ENCODE measurements around the gene DUSP22.

The DUSP22 gene

DNA sequence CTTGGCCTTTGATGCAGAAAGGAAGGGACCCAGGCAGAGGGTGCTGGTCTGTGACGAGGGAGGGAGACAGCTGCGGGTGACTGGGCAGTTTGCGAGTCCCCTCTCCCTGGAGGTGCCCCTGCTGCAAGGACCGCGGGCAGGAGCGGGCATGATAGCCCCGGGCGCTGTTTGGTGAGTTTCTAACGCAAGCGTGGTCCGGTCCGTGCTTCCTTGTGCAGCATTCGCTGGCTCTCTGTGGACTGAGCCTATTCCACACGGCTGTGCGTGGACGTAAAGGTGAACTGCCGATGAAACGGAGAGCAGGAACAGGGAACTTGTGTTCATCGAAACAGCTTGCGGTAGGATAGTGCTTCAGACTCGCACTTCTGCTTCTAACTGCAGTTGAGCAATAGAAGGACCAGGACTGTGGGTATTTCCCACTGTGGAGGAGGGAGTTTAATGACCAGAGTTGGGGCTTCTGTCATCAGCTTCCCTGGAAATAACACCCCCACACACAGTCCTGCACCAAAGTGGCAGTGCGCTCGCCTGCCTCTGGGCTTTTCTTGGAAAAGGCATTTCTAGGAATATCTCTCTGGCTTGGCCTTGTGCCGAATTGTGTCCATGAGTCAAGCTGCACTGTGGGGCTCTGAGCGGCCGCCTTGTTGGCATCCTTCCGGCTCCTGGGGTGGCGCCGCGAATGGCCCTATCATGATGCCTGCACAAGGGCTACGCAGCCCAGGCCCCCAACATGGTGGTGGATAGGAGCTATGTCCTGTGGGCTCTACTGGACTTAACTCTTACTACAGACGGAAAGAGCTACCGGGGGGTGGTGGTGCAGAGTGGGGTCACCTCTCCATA is 48.9 kb downstream of the DUSP22 start:
- DNase-seq = no peak

DNA sequence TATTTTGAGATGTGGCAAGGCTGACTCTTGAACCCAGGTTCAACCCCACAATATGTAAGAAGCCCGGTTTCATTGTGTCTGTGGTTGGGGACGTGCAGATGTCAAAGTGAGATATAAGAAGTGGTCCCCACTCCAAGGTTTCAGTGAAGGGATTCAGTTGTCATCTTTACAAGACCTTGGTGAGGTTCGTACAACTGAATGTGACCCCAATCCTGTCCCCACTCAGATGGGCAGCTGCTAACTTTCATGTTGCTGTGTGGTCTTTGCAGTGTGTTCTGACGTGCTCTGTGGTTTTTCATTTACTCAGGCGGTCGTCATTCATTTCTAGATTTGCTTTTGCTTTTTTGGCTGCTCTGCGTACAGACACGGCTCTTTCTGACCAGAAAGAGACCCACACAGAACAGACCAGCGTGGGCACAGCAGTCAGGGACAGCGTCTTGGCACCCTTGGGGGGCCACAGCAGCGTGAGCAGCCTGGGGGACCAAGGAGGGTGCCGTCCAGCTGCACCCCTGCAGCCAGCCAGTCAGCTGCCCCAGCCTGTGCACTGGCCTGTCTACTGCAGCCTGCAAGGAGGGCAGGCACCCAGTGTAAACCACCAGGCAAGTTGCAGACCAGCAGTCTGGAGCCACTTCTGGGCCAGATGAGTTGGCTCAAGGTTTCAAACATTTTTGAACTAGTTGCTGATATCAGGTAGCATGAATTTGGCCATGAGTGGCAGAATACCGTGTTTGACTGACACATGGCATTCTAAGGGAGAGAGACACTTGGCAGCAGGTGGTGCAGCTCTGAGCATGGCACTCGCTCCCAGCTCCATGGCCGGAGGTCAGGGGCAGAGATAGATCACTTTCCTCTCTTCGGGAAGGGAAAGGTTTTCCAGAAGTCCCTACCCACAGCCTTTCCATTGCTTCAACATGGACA is 49.9 kb downstream of the DUSP22 start:
- no peak for DNase-seq

DNA sequence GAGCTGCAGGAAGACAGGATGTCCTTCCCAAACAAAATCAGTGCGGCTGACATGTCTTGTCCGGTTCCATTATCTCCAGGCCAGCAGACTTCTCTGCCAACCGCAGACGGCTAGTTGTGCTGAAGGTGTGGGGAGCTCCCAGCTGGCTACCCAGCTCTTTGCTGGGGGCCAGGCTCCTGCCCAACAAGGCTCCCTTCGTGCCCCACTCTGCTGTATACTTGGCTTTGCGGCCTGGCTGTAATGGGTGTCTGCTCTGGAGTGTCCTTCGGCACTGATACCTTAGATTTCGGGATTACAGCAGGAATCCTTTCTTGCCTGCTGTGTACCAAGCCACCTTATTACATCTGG is 50.5 kb downstream of the DUSP22 start:
- DNase-seq = no peak

DNA sequence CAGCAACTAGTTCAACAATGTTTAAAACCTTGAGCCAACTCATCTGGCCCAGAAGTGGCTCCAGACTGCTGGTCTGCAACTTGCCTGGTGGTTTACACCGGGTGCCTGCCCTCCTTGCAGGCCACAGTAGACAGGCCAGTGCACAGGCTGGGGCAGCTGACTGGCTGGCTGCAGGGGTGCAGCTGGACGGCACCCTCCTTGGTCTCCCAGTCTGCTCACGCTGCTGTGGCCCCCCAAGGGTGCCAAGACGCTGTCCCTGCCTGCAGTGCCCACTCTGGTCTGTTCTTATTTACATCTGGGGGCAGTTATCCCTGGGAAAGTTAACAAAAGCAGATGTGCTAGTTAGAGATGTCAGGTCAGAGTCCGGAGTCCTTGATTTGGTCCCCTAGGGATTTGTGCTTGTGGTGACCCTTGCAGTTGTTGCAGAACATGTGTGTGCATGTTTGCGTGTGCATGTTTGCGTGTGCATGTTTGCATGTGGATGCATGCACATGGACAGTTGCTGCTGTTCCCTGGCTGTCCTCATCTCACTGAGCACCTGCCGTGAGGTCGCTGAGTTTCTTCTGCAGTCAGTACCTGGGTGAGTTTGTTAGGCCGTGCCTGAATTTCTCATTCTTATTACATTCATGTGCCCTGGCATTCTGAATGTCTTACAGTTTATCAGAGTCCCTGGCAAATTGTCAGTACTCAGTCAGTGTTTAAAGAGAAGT is 51.1 kb downstream of the DUSP22 start:
- DNase-seq = no peak

DNA sequence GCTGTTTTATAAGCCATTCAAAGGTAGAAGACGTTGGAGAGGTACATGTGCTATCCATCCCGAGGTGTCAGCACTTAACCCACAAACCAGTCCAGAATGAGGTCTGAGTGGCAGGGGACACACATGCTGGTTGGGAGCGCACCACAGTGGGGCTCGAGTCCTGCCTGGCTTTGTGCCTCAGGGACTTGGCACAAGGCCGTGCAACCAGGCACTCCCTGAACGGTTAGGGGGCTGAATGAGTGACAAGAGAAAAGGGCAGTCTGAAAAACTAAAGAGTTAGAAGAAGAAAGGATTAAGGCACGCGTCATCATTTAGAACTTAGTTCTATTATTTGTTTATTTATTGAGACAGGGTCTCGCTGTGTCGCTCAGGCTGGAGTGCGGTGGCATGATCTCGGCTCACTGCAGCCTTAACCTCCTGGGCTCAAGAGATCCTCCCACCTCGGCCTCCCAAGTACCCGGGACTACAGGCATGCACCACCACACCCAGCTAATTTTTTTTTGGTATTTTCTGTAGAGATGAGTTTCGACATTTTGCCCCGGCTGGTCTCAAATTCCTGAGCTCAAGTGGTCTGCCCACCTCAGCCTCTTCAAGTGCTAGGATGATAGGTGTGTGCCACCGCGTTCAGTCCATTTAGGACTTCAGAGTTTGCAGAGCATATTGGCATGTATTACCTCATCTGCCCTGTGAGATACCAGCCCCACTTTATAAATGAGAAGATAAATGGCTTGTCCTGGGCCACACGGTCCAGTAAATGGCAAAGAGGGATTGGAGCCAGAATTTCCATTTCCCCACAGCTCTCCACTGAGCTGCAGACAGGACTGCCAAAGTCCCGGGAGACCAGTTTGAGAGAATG is 51.9 kb downstream of the DUSP22 start:
- no peak for DNase-seq

DNA sequence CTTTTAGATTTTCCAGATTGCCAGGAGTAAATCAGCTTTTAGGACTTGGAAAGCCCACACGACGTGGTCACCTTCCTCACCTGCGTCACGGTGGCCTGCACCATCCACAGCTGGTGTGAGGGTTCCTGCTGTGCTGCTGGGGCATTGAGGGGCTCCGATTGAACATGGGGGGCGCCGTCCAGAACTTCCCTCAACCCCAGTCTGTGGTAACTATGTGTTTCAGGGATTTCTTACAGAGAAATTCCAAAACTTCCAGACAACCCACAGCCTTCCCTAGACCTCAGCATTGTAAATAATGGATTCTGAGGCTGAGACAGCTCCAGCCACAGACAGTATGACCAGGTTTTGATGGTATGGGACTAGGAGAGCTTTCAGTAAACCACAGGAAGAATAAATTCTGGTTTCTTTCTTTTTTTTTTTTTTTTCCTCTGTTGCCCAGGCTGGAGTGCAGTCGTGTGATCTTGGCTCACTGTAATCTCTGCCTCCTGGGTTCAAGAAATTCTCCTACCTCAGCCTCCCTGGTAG is 52.6 kb downstream of the DUSP22 start:
- no peak for DNase-seq

DNA sequence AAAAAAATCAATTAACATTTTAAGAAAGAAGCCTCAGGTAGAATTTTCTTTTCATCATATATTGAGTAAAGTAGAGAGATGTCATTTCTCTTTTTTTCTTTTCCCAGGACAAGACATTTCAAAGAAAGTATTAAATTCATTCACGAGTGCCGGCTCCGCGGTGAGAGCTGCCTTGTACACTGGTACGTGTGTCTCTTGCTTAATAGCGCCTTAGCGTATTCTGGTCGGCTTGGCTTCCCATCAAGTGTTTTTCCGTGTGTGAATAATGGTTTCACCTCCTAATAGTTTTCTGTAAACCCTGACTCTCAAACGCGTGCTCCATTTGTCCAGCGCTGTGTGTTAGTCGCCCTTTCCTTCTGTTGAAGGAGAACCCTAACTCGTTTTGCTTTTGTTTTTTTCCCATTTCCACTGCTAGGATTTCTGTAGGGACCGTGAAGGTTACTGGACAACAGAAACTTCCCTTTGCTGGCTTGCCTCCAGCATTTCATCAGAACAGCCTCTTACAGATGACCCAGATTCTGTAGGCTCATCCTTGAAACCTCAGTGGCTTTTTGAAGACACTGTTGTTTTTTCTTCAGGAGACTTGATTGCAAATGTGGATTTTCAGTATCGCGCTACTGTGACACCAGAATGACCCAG is 53.6 kb downstream of the DUSP22 start:
- no peak for DNase-seq

DNA sequence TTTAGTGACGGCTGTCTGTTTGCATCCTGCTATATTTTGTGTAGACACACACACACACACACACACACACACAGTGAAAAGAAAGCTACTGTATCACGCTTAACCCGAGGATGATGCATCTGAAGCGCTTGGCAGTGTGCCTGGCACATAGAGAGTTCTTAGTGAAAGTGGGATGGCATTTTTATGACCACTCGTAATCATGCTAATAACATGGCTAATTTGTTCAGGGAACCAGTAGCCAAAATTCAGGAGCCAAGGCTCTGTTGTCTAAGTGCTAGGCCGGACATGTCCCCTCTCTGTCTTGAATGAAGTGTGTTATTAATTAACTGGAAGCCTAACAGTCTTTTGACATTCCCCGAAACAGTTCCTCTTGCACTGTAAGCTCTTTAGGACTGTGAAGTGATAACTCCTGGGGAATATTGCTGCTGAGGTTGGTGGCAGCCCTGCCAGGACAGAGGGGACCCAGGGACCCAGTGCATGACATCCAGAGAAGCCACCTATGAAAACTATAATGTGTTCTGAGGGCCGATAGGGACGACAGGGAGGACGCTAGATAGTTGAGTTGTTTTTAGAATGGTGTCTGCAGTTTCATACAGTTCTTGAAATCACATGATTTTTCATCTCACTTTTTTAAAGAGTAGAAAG is 54.2 kb downstream of the DUSP22 start:
- DNase-seq = no peak

DNA sequence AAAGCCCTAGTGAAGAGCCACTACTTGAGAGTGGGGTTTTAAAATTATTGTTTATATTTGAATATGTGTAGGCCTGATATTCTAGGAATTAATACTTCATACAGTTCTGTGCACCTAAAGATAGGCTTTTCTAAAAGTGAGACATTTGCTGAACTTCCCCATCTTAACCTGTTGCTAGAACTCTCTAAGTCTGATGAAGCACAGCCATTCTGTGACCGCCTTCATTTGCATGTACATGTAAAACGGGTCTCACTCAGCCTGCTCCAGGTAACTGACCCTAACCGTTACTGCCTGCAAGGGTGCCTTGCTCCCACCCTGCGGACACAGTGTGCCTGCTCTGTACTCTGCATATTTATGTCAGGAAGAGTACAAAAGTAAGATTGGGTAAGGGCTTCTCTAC is 54.9 kb downstream of the DUSP22 start:
- no peak for DNase-seq

DNA sequence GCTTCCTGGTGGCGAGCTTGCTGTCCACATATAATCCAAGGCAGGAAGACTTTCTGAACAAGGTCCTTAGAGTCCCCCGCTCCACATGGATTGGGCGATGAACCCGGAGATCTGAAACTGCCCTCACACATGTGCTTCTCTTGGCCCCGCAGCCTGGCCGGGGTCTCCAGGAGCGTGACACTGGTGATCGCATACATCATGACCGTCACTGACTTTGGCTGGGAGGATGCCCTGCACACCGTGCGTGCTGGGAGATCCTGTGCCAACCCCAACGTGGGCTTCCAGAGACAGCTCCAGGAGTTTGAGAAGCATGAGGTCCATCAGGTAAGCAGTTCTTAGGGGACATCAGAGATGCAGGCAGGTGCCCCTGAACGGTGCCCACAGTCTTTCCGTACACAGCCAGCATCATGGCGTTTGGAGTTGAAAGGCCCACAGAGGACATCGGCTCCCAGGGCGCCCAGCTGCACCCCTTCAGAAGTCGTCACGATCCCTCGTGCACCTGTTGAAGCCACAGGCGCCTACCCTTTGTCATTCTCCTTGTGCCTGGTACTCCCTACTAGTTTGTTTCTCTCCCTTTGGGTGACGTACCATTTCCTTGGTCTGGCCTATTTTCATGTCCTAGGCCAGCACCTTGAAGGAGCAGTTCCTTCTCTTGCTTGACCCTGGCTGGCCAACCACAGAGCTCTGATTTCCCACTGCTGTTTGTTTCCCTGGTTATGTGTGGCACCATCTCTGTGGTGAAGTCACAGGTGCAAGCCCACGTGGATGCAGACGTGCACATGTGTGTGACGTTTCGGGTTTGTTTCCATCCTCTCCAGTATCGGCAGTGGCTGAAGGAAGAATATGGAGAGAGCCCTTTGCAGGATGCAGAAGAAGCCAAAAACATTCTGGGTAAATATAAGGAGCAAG is 55.9 kb downstream of the DUSP22 start:
- no peak for DNase-seq

DNA sequence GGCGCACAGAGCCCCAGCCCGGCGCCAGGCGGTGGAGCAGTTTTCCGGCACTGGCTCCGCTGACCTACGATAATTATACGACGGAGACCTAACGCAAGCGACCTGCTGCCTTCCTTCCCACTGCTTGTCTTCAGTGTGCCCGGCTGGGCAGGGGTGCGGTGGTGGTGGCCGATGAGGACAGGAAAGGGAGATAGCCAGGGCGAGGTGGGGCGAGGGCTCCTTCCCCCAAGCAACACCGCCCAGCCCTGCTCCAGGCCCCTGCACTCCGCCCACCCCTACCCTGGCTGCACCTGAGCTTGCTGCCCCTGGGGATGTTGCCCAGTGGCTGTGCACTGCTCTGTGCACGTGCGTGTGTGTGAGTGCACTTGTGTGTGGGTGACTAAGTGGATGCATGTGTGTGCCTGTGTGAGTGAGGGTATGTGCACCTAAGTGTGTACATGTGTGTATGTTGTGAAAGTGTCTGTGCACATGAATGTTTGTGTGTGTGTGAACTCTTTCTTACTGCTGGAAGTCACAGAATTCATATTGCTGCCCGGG is 56.6 kb downstream of the DUSP22 start:
- DNase-seq = no peak

DNA sequence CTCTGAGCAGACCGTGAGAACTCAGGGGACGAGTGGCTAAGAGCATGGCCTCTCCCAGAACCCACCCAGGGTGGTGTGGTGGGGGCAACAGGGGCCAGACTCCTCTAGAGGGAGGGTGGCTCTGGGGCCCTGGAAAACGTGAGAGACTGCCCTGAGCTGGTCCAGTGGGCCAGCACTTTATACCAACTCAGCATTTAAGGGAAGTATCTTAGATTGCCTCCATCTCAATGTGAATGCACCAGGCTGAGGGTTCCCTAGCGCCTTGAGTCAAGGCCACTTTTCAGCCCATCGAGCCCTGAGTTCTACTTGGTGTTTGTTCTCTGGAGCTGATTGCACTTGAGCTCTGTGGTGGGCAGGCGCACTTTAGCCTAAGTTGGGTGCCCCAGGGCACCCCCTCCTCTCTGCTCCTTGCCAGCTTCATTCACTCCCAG is 57.2 kb downstream of the DUSP22 start:
- no peak for DNase-seq

DNA sequence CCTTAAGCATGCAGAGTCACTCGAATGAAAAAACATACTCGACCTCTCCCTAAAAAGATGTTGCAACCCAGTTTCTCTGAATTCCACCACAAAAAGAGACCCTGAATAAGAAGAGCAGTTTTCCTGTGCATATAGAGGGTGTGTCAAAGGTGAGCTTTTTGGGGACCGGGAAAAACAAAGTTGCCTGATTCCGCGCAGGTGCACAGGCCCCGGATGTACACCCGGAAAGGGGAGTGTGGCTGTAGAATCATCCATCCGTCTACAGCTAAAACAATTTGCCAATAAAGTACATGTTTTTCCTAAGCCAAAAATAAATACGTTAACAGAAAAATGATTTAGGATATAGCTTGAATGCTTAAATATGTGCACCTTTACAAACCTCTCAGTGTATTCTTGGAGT is 58.1 kb downstream of the DUSP22 start:
- DNase-seq = no peak

DNA sequence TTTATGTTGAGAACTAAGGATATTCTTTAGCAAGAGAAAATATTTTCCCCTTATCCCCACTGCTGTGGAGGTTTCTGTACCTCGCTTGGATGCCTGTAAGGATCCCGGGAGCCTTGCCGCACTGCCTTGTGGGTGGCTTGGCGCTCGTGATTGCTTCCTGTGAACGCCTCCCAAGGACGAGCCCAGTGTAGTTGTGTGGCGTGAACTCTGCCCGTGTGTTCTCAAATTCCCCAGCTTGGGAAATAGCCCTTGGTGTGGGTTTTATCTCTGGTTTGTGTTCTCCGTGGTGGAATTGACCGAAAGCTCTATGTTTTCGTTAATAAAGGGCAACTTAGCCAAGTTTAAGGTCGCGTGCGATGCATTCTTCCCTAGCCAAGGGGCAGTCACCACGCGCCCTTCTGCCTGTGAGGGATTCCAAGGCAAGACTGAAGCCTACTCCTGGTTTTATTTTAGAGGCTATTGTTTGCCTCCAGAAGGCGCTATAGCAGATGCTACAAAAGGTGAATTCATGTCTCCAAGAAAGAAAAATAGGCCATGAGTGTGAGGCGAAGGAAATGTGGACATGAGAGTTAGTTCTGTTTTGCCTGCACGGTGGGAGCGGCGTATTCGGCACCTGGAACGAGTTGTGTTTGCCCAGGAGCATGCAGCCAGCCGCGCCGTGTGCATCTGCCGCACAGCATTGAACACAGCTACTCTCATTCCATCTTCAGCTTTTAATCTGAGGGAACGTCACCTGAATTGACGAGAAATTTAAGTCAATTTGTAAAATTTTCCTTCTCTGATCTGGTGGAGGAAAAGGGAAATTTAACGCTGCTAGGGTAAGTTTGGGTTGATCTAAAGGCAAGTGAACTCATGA is 59.0 kb downstream of the DUSP22 start:
- no peak for DNase-seq

DNA sequence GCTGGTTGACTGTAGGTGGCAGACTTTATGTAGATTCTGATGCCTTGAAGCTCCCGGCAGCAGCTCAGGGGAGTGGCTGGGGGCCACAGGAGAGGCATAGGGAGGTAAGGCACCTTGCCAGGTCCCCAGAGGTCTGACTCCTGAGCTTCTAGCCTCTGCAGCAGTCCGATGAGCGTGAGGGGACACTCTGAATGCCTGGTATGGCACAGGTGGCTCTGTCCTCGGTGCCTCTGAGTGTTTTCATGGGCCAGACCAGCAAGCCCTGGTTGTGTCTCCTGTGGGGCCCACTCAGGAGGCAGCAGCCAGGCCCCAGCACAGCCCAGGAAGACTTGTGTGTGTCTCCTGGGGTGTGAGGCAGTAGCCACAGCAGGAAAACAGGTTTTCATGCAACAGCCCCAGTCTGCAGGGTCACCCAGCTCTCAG is 59.6 kb downstream of the DUSP22 start:
- DNase-seq = no peak

DNA sequence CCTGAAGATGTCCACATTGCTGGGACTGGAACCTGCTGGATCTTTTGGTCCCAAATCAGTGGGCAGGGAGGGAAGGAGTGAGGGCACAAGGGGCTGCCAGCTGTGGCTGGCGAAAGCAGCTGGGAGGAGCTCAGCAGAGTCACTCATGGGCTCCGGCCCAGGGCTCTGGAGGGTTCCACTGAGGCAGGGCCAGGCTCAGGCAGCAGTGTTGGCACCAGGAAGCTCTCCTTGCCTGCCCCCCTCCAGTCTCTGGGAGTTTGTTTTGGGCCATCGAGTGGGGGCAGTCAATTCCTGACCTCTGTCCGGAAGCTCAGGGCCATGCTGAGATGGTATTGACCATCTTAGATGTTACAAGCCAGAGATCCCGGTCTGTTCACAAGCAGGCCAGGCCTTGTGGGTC is 60.2 kb downstream of the DUSP22 start:
- no peak for DNase-seq

DNA sequence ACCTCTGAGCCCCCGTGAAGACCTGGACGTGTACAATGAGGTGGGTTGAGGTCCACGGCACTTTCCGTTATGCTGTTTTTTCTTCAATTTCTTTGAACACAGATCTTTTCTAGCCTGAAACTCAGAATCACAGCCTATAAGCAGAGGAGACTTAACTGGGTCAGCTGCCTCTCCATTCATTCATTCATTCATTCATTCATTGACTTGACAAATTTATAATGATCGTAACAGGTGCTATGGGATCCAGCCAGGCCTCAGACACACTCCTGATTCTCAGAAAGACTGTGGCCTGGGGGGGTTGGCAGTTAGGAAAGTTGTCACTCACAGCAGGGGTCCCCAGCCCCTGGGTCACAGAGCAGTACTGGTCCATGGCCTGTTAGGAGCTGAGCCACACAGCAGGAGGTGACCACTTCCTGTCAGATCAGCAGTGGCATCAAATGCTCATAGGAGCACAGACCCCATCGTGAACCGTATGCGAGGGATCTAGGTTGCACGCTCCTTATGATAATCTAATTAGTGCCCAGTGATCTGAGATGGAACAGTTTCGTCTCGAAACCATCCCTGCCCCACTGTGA is 60.7 kb downstream of the DUSP22 start:
- DNase-seq = no peak
